Measurements from ENCODE around the gene CLCNKB. TPM values are rescaled to one million over a fixed set of nuclear protein-coding genes. Genes with fewer than 3 reads are reported as not detected.
A peak's percentile ranks its signal among the peaks of the same experiment; 100 is the strongest.

CLCNKB gene
- total RNA-seq, 1 donor from 2014 or later: 0.64 TPM

DNA sequence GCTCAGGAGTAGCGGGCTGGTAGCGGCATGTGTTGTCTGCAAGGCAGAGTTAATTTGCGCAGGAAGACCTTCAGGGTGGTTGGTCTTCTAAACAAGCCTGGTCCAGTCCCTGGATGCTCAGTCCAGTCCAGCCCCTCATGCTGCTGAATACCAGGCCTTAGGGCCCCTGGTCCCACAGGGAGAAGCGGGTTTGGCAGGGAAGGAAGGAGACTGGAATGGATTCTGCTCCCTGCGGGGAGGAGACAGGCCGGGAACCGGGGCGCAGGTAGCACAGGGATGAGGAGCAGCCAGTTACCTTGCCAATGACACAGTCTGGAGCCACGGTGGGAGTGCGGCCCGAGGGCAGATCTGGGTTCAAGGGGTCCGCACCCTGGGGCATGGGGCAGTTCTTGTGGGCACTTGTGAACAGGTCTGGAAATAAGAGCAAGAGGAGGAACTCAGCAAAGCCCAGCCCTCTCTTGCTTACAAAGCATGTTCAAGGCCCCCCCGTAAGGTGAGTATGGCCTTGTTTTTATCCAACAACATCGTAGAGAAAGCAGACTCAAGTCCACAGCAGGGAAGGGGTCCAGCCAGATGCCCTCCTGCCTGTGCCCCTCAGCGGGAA lies 19.7 kb downstream of the CLCNKB start:
- no peaks in the 10 kb centered on the region for H3K9me3 ChIP-seq (ENCODE audit: insufficient read depth, low read depth, low read length)
- DNase-seq (ENCODE audit: low read depth) (no peak), FAIRE-seq (no peak)
- no peak overlapping the region for H3K4me3 ChIP-seq (ENCODE audit: insufficient read depth, low read depth, low read length)
- no peaks in the 10 kb centered on the region for H3K36me3 ChIP-seq (ENCODE audit: insufficient read depth, low read length)
- H3K36me3 Mint-ChIP-seq (ENCODE audit: low read depth, unreplicated experiment): peaks cover 2% of the 10 kb centered on the region
- no peak overlapping the region for H3K27ac Mint-ChIP-seq (ENCODE audit: unreplicated experiment)
- H2AFZ ChIP-seq (ENCODE audit: low read depth, low read length): no peak overlapping the region
- H3K4me1 Mint-ChIP-seq (ENCODE audit: low read depth, unreplicated experiment): peaks cover 6% of the 10 kb centered on the region
- H3K9me3 Mint-ChIP-seq (ENCODE audit: unreplicated experiment): no peaks in the 10 kb centered on the region
- peaks cover 45% of the 10 kb centered on the region for H3K27me3 Mint-ChIP-seq (ENCODE audit: low read depth, unreplicated experiment)
- no peaks in the 10 kb centered on the region for H4K20me1 ChIP-seq (ENCODE audit: insufficient read depth, low read length)
- H3K27ac ChIP-seq (ENCODE audit: low read depth, low read length): no peak overlapping the region
- no peak overlapping the region for H3K4me3 Mint-ChIP-seq (ENCODE audit: unreplicated experiment)
- H3K4me1 ChIP-seq (ENCODE audit: insufficient read depth, low read length): no peaks in the 10 kb centered on the region
- no peak overlapping the region for H3K9ac ChIP-seq (ENCODE audit: low read length)
- TF ChIP-seq, protein P1, sequence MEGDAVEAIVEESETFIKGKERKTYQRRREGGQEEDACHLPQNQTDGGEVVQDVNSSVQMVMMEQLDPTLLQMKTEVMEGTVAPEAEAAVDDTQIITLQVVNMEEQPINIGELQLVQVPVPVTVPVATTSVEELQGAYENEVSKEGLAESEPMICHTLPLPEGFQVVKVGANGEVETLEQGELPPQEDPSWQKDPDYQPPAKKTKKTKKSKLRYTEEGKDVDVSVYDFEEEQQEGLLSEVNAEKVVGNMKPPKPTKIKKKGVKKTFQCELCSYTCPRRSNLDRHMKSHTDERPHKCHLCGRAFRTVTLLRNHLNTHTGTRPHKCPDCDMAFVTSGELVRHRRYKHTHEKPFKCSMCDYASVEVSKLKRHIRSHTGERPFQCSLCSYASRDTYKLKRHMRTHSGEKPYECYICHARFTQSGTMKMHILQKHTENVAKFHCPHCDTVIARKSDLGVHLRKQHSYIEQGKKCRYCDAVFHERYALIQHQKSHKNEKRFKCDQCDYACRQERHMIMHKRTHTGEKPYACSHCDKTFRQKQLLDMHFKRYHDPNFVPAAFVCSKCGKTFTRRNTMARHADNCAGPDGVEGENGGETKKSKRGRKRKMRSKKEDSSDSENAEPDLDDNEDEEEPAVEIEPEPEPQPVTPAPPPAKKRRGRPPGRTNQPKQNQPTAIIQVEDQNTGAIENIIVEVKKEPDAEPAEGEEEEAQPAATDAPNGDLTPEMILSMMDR (IDR thresholded peaks at IDR 0.05; ENCODE audit: insufficient read depth, low read depth, low read length): no peak
- TF ChIP-seq EZH2 (IDR thresholded peaks at IDR 0.05; ENCODE audit: insufficient read depth, low read length): no peak
- H3K27me3 ChIP-seq (ENCODE audit: insufficient read depth, low read length): peaks cover 4% of the 10 kb centered on the region
- H3K79me2 ChIP-seq (ENCODE audit: insufficient read depth, low read length): no peaks in the 10 kb centered on the region
- H3K4me2 ChIP-seq (ENCODE audit: low read length): no peak overlapping the region

DNA sequence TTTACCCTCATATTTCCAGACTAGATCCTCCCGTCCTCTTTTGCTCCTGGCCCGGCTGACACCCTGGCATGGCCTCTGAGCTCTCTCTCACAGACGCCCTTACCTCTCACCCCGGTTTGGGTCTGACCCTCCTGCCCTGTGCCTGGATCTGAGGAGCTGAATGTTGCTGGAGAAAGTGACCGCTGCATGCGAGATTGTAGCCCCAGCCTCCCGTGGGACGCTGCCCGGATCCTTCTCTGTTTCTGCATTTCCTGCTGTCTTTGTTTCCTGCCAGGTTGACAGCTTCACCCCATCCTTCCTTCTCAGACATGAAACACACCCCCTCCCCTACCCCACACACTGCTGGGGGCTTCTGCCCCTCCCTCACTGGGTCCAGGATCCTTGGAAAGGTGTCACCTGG lies 20.3 kb downstream of the CLCNKB start:
- H3K36me3 ChIP-seq (ENCODE audit: insufficient read depth, low read length): no peaks in the 10 kb centered on the region
- H3K27ac ChIP-seq (ENCODE audit: low read depth, low read length): no peak overlapping the region
- Mint-ChIP-seq H3K27ac (ENCODE audit: unreplicated experiment) (no peak overlapping the region), H3K27me3 (ENCODE audit: low read depth, unreplicated experiment) (peaks cover 50% of the 10 kb centered on the region), H3K4me3 (ENCODE audit: unreplicated experiment) (no peak overlapping the region), H3K36me3 (ENCODE audit: low read depth, unreplicated experiment) (peaks cover 2% of the 10 kb centered on the region), H3K4me1 (ENCODE audit: low read depth, unreplicated experiment) (peaks cover 6% of the 10 kb centered on the region), H3K9me3 (ENCODE audit: unreplicated experiment) (no peaks in the 10 kb centered on the region)
- no peak overlapping the region for H3K9ac ChIP-seq (ENCODE audit: low read length)
- H3K4me3 ChIP-seq (ENCODE audit: insufficient read depth, low read depth, low read length): no peak overlapping the region
- H3K4me1 ChIP-seq (ENCODE audit: insufficient read depth, low read length): no peaks in the 10 kb centered on the region
- TF ChIP-seq, protein P1 (IDR thresholded peaks at IDR 0.05; ENCODE audit: insufficient read depth, low read depth, low read length): no peak
- TF ChIP-seq EZH2 (IDR thresholded peaks at IDR 0.05; ENCODE audit: insufficient read depth, low read length): no peak
- H3K27me3 ChIP-seq (ENCODE audit: insufficient read depth, low read length): peaks cover 4% of the 10 kb centered on the region
- H3K4me2 ChIP-seq (ENCODE audit: low read length): no peak overlapping the region
- FAIRE-seq: no peak
- no peak for DNase-seq (ENCODE audit: low read depth)
- H3K79me2 ChIP-seq (ENCODE audit: insufficient read depth, low read length): no peaks in the 10 kb centered on the region
- no peaks in the 10 kb centered on the region for H4K20me1 ChIP-seq (ENCODE audit: insufficient read depth, low read length)
- H2AFZ ChIP-seq (ENCODE audit: low read depth, low read length): no peak overlapping the region
- H3K9me3 ChIP-seq (ENCODE audit: insufficient read depth, low read depth, low read length): no peaks in the 10 kb centered on the region

DNA sequence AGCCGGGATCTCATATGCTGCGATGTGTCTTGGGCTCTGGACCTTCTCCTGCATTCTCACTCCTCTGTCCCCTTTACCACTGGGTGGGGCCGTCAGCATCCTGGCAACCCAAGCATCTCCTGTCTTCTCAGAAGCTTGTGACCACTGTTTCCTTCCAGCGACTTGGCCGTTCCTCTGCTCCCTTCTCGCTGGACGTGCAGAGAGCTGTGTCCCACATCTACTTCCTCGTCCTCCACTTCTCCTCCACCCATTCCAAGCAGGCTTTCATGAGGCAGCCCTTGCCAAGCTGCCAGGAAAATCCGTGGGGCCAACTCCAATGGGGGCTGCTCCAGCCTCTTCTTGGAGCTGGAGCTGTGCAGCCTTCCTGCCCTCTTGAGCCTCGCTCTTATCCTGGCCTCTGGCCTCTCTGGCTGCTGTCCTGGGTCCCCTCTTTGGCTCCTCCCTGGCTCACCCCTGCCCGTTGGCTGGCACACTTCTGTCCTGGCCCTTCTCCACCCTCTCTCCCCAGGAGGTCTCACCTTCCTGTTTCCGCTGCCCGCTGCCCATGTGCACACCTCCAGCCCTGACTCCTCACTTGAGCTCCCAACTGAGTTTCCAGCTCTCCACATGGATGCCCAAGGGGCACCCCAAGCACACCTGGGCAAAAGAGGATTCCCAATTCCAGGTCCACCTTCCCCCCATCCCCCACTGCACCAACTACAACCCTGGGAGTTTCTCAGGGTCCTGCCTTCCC lies 21.1 kb downstream of the CLCNKB start:
- TF ChIP-seq EZH2 (IDR thresholded peaks at IDR 0.05; ENCODE audit: insufficient read depth, low read length): no peak
- TF ChIP-seq, protein P1 (IDR thresholded peaks at IDR 0.05; ENCODE audit: insufficient read depth, low read depth, low read length): no peak
- Mint-ChIP-seq H3K27me3 (ENCODE audit: low read depth, unreplicated experiment) (peaks cover 50% of the 10 kb centered on the region), H3K27ac (ENCODE audit: unreplicated experiment) (peak overlapping the region; percentile 41), H3K36me3 (ENCODE audit: low read depth, unreplicated experiment) (peaks cover 2% of the 10 kb centered on the region), H3K4me3 (ENCODE audit: unreplicated experiment) (no peak overlapping the region), H3K4me1 (ENCODE audit: low read depth, unreplicated experiment) (peaks cover 6% of the 10 kb centered on the region), H3K9me3 (ENCODE audit: unreplicated experiment) (no peaks in the 10 kb centered on the region)
- no peaks in the 10 kb centered on the region for H3K36me3 ChIP-seq (ENCODE audit: insufficient read depth, low read length)
- FAIRE-seq: no peak
- H2AFZ ChIP-seq (ENCODE audit: low read depth, low read length): no peak overlapping the region
- no peak overlapping the region for H3K27ac ChIP-seq (ENCODE audit: low read depth, low read length)
- no peak overlapping the region for H3K9ac ChIP-seq (ENCODE audit: low read length)
- H3K4me2 ChIP-seq (ENCODE audit: low read length): no peak overlapping the region
- no peak for DNase-seq (ENCODE audit: low read depth)
- H3K4me1 ChIP-seq (ENCODE audit: insufficient read depth, low read length): no peaks in the 10 kb centered on the region
- no peaks in the 10 kb centered on the region for H3K79me2 ChIP-seq (ENCODE audit: insufficient read depth, low read length)
- H4K20me1 ChIP-seq (ENCODE audit: insufficient read depth, low read length): no peaks in the 10 kb centered on the region
- no peak overlapping the region for H3K4me3 ChIP-seq (ENCODE audit: insufficient read depth, low read depth, low read length)
- H3K27me3 ChIP-seq (ENCODE audit: insufficient read depth, low read length): peaks cover 4% of the 10 kb centered on the region
- no peaks in the 10 kb centered on the region for H3K9me3 ChIP-seq (ENCODE audit: insufficient read depth, low read depth, low read length)
